Body of pancreas (tissue), 4 donors: Measurements from ENCODE around the gene SWT1.

Experiments
- CTCF ChIP-seq, 7 experiments: fragments of 450-650 bp in 4 of 7; fragments of 200-600 bp in 3 of 7; sonication (generic) in 3 of 7; IDR thresholded peaks; one replicate each; pipeline ENCODE4 v1.5.1; 2016 to 2019; ENCODE audit warnings: antibody characterized with exemption in 7 of 7
- POLR2A ChIP-seq, 3 donors: fragments of 450-650 bp; IDR thresholded peaks; one replicate each; pipeline ENCODE4 v1.6.1; 2016; ENCODE audit warnings: antibody characterized with exemption in 3 of 3, mild to moderate bottlenecking in 2 of 3

- TF ChIP-seq CTCF (IDR thresholded peaks at IDR 0.05) (no peak), POLR2A (IDR thresholded peaks at IDR 0.05) (no peak)
These were observed 5.5 kb downstream of the SWT1 start for GRCh38 chr1:185162491-185162890.
